Stimulated activated CD4-positive, alpha-beta T cell treated with anti-CD3 and anti-CD28 coated beads, Interleukin-1b, Interleukin-23, amount 100 ng/mL, for 48 hours (primary cell): ENCODE data around the gene NR4A3.
A peak's percentile ranks its signal among the peaks of the same experiment; 100 is the strongest.
"Not testable (repeated sequence)": the region's sequence is repeated elsewhere in the genome, so short reads cannot be mapped to it uniquely, and the experiment has no call there.

Experiments
- DNase-seq: peaks from one replicate; pipeline ENCODE4 v3.0.0-alpha.2; 2020

NR4A3 gene

GRCh38 chr9:99821396-99822108 is at the start of gene NR4A3:
Gene NR4A3, plus strand, starts transcription at chr9:99821885. Its CDS starts 6,158 bp downstream, at chr9:99828043.
- DNase-seq = peak; percentile 83

GRCh38 chr9:99773468-99774138 is 48.1 kb upstream of the NR4A3 start:
- DNase-seq = no peak

GRCh38 chr9:99778308-99778707 is 43.4 kb upstream of the NR4A3 start:
- DNase-seq = peak; percentile 24

GRCh38 chr9:99778836-99779235 is 42.8 kb upstream of the NR4A3 start:
- no peak for DNase-seq

- no peak for DNase-seq
Measured at GRCh38 chr9:99779277-99779676, 42.4 kb upstream of the NR4A3 start.

- DNase-seq = not testable (repeated sequence)
Measured at GRCh38 chr9:99782349-99782748, 39.3 kb upstream of the NR4A3 start.

- DNase-seq = no peak
Measured at GRCh38 chr9:99782962-99783718, 38.5 kb upstream of the NR4A3 start.

- no peak for DNase-seq
Measured at GRCh38 chr9:99783799-99784198, 37.9 kb upstream of the NR4A3 start.

GRCh38 chr9:99785010-99785590 is 36.6 kb upstream of the NR4A3 start:
- no peak for DNase-seq

- DNase-seq = no peak
Measured at GRCh38 chr9:99787556-99787955, 34.1 kb upstream of the NR4A3 start.

GRCh38 chr9:99793528-99793927 is 28.2 kb upstream of the NR4A3 start:
- DNase-seq = no peak

- no peak for DNase-seq
Measured at GRCh38 chr9:99796231-99796630, 25.5 kb upstream of the NR4A3 start.

GRCh38 chr9:99801775-99802174 is 19.9 kb upstream of the NR4A3 start:
- no peak for DNase-seq

GRCh38 chr9:99803694-99804093 is 18.0 kb upstream of the NR4A3 start:
- no peak for DNase-seq

- DNase-seq = peak; percentile 61
Measured at GRCh38 chr9:99807276-99807852, 14.3 kb upstream of the NR4A3 start.

- no peak for DNase-seq
Measured at GRCh38 chr9:99807956-99808355, 13.7 kb upstream of the NR4A3 start.

- DNase-seq = no peak
Measured at GRCh38 chr9:99808454-99808853, 13.2 kb upstream of the NR4A3 start.

- DNase-seq = no peak
Measured at GRCh38 chr9:99809586-99810319, 11.9 kb upstream of the NR4A3 start.

- no peak for DNase-seq
Measured at GRCh38 chr9:99811172-99811571, 10.5 kb upstream of the NR4A3 start.

- DNase-seq = no peak
Measured at GRCh38 chr9:99811598-99812383, 9.9 kb upstream of the NR4A3 start.

- no peak for DNase-seq
Measured at GRCh38 chr9:99813739-99814138, 7.9 kb upstream of the NR4A3 start.

GRCh38 chr9:99814359-99814758 is 7.3 kb upstream of the NR4A3 start:
- no peak for DNase-seq
